HepG2 (cell line): ENCODE results near the gene FAM89B. TPM values are rescaled to one million over a fixed set of nuclear protein-coding genes. Genes with fewer than 3 reads are reported as not detected.

Experiments
- ATAC-seq: fragments of 200-7000 bp; cut with Tn5 transposase; 3 replicates; pipeline ENCODE4 v1.9.1; 2020; ENCODE audit warnings: mild to moderate bottlenecking, moderate library complexity
- BruUV-seq: library from RNA; stranded (reverse); fragments of 400-500 nt; replicated peaks from 2 replicates; lab custom pipeline; 2021; lab: Mats Ljungman, UMichigan
- CTCF ChIA-PET: fragments of 300-600 bp; formaldehyde crosslinking; extraction: SDS; loops from one replicate; lab custom pipeline; 2021; ENCODE audit warnings: low total read pairs, inconsistent platforms, low intra/inter-chr PET ratio; lab: Yijun Ruan, JAX
- POLR2A ChIA-PET: fragments of 350-600 bp; sonication (Branson Sonifier 250); formaldehyde crosslinking; loops from one replicate; lab custom pipeline; 2020; ENCODE audit warnings: antibody characterized with exemption, inconsistent platforms; lab: Yijun Ruan, JAX
- DNase-seq: peaks from one replicate; pipeline ENCODE4 v3.0.0-alpha.2; 2015; ENCODE audit warnings: low spot score
- FAIRE-seq: peaks from 3 replicates; lab custom pipeline; 2011; peaks lifted over from hg19 to GRCh38; lab: Jason Lieb, UNC
- H2AFZ ChIP-seq: one replicate; pipeline ENCODE4 v1.6.1; 2011; ENCODE audit warnings: low read length, inconsistent platforms
- H3K27ac ChIP-seq: fragments of 300-600 bp; 3 replicates; pipeline ENCODE4 v1.8.0; 2011; ENCODE audit warnings: mixed run types, mild to moderate bottlenecking, mixed read lengths, low read length, inconsistent platforms; ENCODE audit not compliant: insufficient read depth; ENCODE audit errors: extremely low read length
- H3K27me3 ChIP-seq, 2 experiments: fragments of 200-600 bp in 1 of 2; 2 replicates in 1 of 2; 3 replicates in 1 of 2; pipeline versions ENCODE4 v1.6.0 to v1.8.0; 2011; ENCODE audit warnings: low read length in 2 of 2, mild to moderate bottlenecking in 2 of 2, moderate library complexity in 2 of 2, inconsistent platforms in 1 of 2; ENCODE audit not compliant: insufficient read depth in 2 of 2, control insufficient read depth in 1 of 2
- H3K36me3 ChIP-seq, 2 experiments: fragments of 200-600 bp in 1 of 2; replicated peaks in 1 of 2; 2 replicates in 1 of 2; 3 replicates in 1 of 2; pipeline versions ENCODE4 v1.5.1 to v1.8.0; 2011; ENCODE audit warnings: low read length in 2 of 2, inconsistent platforms in 1 of 2; ENCODE audit not compliant: insufficient read depth in 2 of 2, control insufficient read depth in 1 of 2
- H3K4me1 ChIP-seq: 2 replicates; pipeline ENCODE4 v1.5.1; 2012; ENCODE audit warnings: low read length, inconsistent platforms; ENCODE audit not compliant: insufficient read depth
- H3K4me2 ChIP-seq: 2 replicates; pipeline ENCODE4 v1.6.0; 2011; ENCODE audit warnings: low read depth, low read length, inconsistent platforms
- H3K4me3 ChIP-seq, 3 experiments: fragments of 200-600 bp in 1 of 3; sonication (generic), shearing (Covaris generic) in 1 of 3; replicated peaks in 1 of 3; 2 replicates each; pipeline ENCODE4 v1.5.1; 2011 to 2016; ENCODE audit warnings: low read length in 3 of 3, inconsistent platforms in 2 of 3, low read depth in 2 of 3, mild to moderate bottlenecking in 2 of 3, control low read depth in 1 of 3, mixed read lengths in 1 of 3; ENCODE audit not compliant: insufficient read depth in 1 of 3
- H3K79me2 ChIP-seq: one replicate; pipeline ENCODE4 v1.6.1; 2011; ENCODE audit warnings: low read length, inconsistent platforms; ENCODE audit not compliant: insufficient read depth
- H3K9ac ChIP-seq: 2 replicates; pipeline ENCODE4 v1.6.0; 2011; ENCODE audit warnings: mild to moderate bottlenecking, low read depth, low read length, inconsistent platforms; ENCODE audit not compliant: insufficient read depth
- H3K9me3 ChIP-seq: 2 replicates; pipeline ENCODE4 v1.5.1; 2012; ENCODE audit warnings: mild to moderate bottlenecking, low read length
- H4K20me1 ChIP-seq: 2 replicates; pipeline ENCODE4 v1.6.0; 2011; ENCODE audit warnings: inconsistent platforms, mild to moderate bottlenecking, low read length, moderate library complexity; ENCODE audit not compliant: insufficient read depth
- AGO2 ChIP-seq: fragments of 200-400 bp; formaldehyde crosslinking; optimal IDR thresholded peaks from 2 replicates; pipeline ENCODE3; 2017; ENCODE audit warnings: mild to moderate bottlenecking, low read depth, low read length, moderate library complexity
- CEBPB ChIP-seq: IDR thresholded peaks from 2 replicates; pipeline ENCODE4 v1.6.1; 2011; ENCODE audit warnings: low read depth, low read length, improper control_type of control experiment, borderline replicate concordance
- PCBP2 ChIP-seq: fragments of 200-400 bp; formaldehyde crosslinking; optimal IDR thresholded peaks from 2 replicates; pipeline ENCODE3; 2018; ENCODE audit warnings: low read length, low read depth; ENCODE audit not compliant: poor library complexity, severe bottlenecking
- ZNF33A ChIP-seq: sonication (generic); formaldehyde crosslinking; IDR thresholded peaks from 2 replicates; pipeline ENCODE4 v1.5.1; 2020; ENCODE audit warnings: missing genetic modification reagents, mild to moderate bottlenecking, moderate library complexity, borderline replicate concordance
- WGBS: methylation state at CpG from one replicate; pipeline ENCODE4 v1.1.6; 2017; ENCODE audit warnings: low lambda C conversion rate; 5-methylcytosine and 5-hydroxymethylcytosine counted together
- in situ Hi-C: cut with HindIII; loops from 2 replicates; pipeline ENCODE4 v1.10.0; 2017; ENCODE audit warnings: low pct_unique_long_range_greater_than_20kb; ENCODE audit not compliant: extremely low pct_ligation_motif_present
- intact Hi-C: fragments of 100-400 bp; cut with micrococcal nuclease; formaldehyde crosslinking; loops from one replicate; pipeline ENCODE4 v1.10.0; 2022; ENCODE audit not compliant: unreplicated experiment
- polyA plus RNA-seq, 8 experiments: library from polyadenylated mRNA; depleted of rRNA in 3 of 8; stranded (reverse) in 7 of 8; unstranded in 1 of 8; fragments of >200 nt; fragmentation: Illumina TruSeq in 4 of 8; extraction: Trizol in 4 of 8; gene quantifications; 2 replicates each; pipeline versions ENCODE4 v1.2.1 to v1.2.3, GENCODE V29; 2011 to 2016; ENCODE audit warnings: low read depth in 4 of 8, missing spikeins in 1 of 8, mixed read lengths in 1 of 8; ENCODE audit not compliant: insufficient read depth in 1 of 8
- total RNA-seq, 5 experiments: library from RNA; depleted of rRNA; stranded (reverse); fragments of >200 nt; fragmentation: Illumina TruSeq; extraction: Trizol; gene quantifications; 2 replicates each; pipeline ENCODE4 v1.2.3, GENCODE V29; 2016; ENCODE audit warnings: low read depth in 1 of 5
- TF ChIP-seq, protein P1 (sequence below): sonication (generic); formaldehyde crosslinking; IDR thresholded peaks from 2 replicates; pipeline ENCODE4 v1.4.0; 2020; ENCODE audit warnings: missing genetic modification reagents, borderline replicate concordance

Gene FAM89B
- total and polyA plus RNA-seq, 2 of the 13 experiments (the other 11 are each of a cell fraction or from before 2014, with no cell fraction given): 5.7 to 8.0 TPM

GRCh38 chr11:65578667-65579066 lies 6.3 kb downstream of the FAM89B start (continued):
- TF ChIP-seq, protein P1, sequence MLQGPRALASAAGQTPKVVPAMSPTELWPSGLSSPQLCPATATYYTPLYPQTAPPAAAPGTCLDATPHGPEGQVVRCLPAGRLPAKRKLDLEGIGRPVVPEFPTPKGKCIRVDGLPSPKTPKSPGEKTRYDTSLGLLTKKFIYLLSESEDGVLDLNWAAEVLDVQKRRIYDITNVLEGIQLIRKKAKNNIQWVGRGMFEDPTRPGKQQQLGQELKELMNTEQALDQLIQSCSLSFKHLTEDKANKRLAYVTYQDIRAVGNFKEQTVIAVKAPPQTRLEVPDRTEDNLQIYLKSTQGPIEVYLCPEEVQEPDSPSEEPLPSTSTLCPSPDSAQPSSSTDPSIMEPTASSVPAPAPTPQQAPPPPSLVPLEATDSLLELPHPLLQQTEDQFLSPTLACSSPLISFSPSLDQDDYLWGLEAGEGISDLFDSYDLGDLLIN (CRISPR knock-in tag): no peak

GRCh38 chr11:65579291-65579690 lies 7.0 kb downstream of the FAM89B start:
- Histone ChIP-seq H3K79me2 (peaks cover 1% of the 10 kb centered on the region), H3K4me1 (peaks cover 53% of the 10 kb centered on the region), H2AFZ (no peak overlapping the region), H3K9me3 (no peaks in the 10 kb centered on the region), H3K27me3 (no peaks in the 10 kb centered on the region), H3K9ac (no peak overlapping the region), H4K20me1 (no peaks in the 10 kb centered on the region), H3K4me2 (no peak overlapping the region), H3K27ac (no peak overlapping the region), H3K36me3 (0 out of 5 replicates have a peak, but pooled peaks cover 0 to 4% of the 10 kb centered on the region in 2 experiments), H3K4me3 (no peak overlapping the region)
- BruUV-seq: no TSS peak
- in situ Hi-C loops: loop anchor here (5.0 kb wide), 1 partner anchor 33 kb away; the partner anchor contains the start of gene MAP3K11
- ChIA-PET POLR2A (no interaction called here), CTCF (no interaction called here)
- ATAC-seq: no peak
- no peak for DNase-seq
- intact Hi-C loops: no loop called here
- TF ChIP-seq CEBPB (peak; percentile 81), PCBP2 (no peak)
- FAIRE-seq: no peak
- WGBS: 73% methylated on average over 4 of the region's 4 CpGs

DNA sequence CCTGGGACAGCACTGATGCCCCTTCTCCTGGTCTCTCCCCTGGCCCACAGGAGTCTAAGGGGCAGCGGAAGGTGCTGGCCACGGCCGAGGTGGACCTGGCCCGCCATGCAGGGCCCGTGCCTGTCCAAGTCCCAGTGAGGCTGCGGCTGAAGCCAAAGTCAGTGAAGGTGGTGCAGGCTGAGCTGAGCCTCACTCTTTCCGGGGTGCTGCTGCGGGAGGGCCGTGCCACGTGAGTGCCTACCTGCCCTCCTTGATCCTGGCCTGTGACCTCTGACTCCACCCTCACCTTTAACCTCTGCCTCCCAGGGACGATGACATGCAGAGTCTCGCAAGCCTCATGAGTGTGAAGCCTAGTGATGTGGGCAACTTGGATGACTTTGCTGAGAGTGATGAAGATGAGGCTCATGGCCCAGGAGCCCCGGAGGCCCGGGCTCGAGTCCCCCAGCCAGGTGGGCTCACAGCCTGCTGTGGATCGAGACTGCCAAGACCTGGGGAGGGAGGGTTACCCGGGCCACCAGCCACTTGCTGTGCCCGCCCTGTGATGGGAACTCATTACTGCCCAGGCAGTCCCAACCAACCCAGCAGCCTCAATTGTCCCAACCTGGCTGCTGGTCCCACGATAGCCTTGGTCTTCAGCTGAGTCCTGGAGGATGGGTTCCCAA lies 7.8 kb downstream of the FAM89B start:
- H4K20me1 ChIP-seq: no peaks in the 10 kb centered on the region
- no peak overlapping the region for H3K4me3 ChIP-seq
- POLR2A ChIA-PET: interaction anchor here (0.6 kb wide), 1 partner anchor 24 kb away, joined by 3 read pairs; no protein-coding TSS in a partner anchor
- 100% methylated on average over 5 of the region's 19 CpGs for WGBS
- intact Hi-C loops: no loop called here
- H2AFZ ChIP-seq: no peak overlapping the region
- peaks cover 48% of the 10 kb centered on the region for H3K4me1 ChIP-seq
- 0 out of 5 replicates have a peak, but pooled peaks cover 0 to 4% of the 10 kb centered on the region in 2 experiments for H3K36me3 ChIP-seq
- H3K27ac ChIP-seq: no peak overlapping the region
- no peaks in the 10 kb centered on the region for H3K27me3 ChIP-seq
- H3K4me2 ChIP-seq: no peak overlapping the region
- ATAC-seq (no peak), FAIRE-seq (no peak), DNase-seq (no peak)
- CTCF ChIA-PET: no interaction called here
- TF ChIP-seq AGO2 (peak; percentile 12), ZNF33A (CRISPR knock-in tag) (no peak)
- no peak overlapping the region for H3K9ac ChIP-seq
- H3K9me3 ChIP-seq: no peaks in the 10 kb centered on the region
- peaks cover 1% of the 10 kb centered on the region for H3K79me2 ChIP-seq
- BruUV-seq: no TSS peak
- in situ Hi-C loops: no loop called here
